GM12878 (cell line): ENCODE measurements around the gene SMAP1. TPM values are rescaled to one million over a fixed set of nuclear protein-coding genes. Genes with fewer than 3 reads are reported as not detected.

Experiments used
- ATAC-seq: fragments of 200-7000 bp; cut with Tn5 transposase; 3 replicates; pipeline ENCODE4 v1.9.1; 2020; ENCODE audit warnings: mild to moderate bottlenecking, moderate library complexity
- BruUV-seq: library from RNA; stranded (reverse); fragments of 400-500 nt; replicated peaks from 2 replicates; lab custom pipeline; 2021; lab: Mats Ljungman, UMichigan
- CTCF ChIA-PET: fragments of 300-600 bp; sonication (Branson Sonifier 250); formaldehyde crosslinking; extraction: SDS; loops from one replicate; lab custom pipeline; 2021; ENCODE audit warnings: inconsistent platforms; lab: Yijun Ruan, JAX
- POLR2A ChIA-PET: fragments of 350-600 bp; formaldehyde crosslinking; extraction: SDS; loops from one replicate; lab custom pipeline; 2021; ENCODE audit warnings: inconsistent platforms; lab: Charles Lee
- RAD21 ChIA-PET: fragments of 300-600 bp; sonication (Branson Sonifier 250); formaldehyde crosslinking; loops from one replicate; lab custom pipeline; 2023; ENCODE audit warnings: antibody characterized with exemption; ENCODE audit not compliant: unreplicated experiment; lab: Charles Lee
- SMC1A ChIA-PET: fragments of 300-600 bp; sonication (Branson Sonifier 250); formaldehyde crosslinking; loops from one replicate; lab custom pipeline; 2023; ENCODE audit not compliant: unreplicated experiment, uncharacterized antibody; lab: Charles Lee
- DNase-seq: peaks from one replicate; pipeline ENCODE4 v3.0.0-alpha.2; 2011; ENCODE audit warnings: low read depth, low spot score
- FAIRE-seq: peaks from 3 replicates; lab custom pipeline; 2011; peaks lifted over from hg19 to GRCh38; lab: Jason Lieb, UNC
- H2AFZ ChIP-seq: 2 replicates; pipeline ENCODE4 v1.6.0; 2011; ENCODE audit warnings: low read depth, low read length, control low read depth; ENCODE audit not compliant: control insufficient read depth
- H3K27ac ChIP-seq: 2 replicates; pipeline ENCODE4 v1.5.1; 2011; ENCODE audit warnings: control low read depth; ENCODE audit not compliant: control insufficient read depth, insufficient read depth
- H3K27me3 ChIP-seq, 2 experiments: replicated peaks in 1 of 2; 2 replicates each; pipeline versions ENCODE4 v1.6.0 to v1.6.1; 2011; ENCODE audit warnings: low read length in 1 of 2; ENCODE audit not compliant: control insufficient read depth in 2 of 2, insufficient read depth in 2 of 2
- H3K36me3 ChIP-seq, 2 experiments: 2 replicates each; pipeline ENCODE4 v1.5.1; 2011; ENCODE audit warnings: low read length in 1 of 2; ENCODE audit not compliant: control insufficient read depth in 2 of 2, insufficient read depth in 2 of 2
- H3K4me1 ChIP-seq: 2 replicates; pipeline ENCODE4 v1.6.1; 2011; ENCODE audit warnings: mild to moderate bottlenecking, low read length, moderate library complexity, mixed read lengths; ENCODE audit not compliant: control insufficient read depth, insufficient read depth
- H3K4me2 ChIP-seq: 2 replicates; pipeline ENCODE4 v1.6.0; 2011; ENCODE audit warnings: control low read depth; ENCODE audit not compliant: control insufficient read depth, insufficient read depth
- H3K4me3 ChIP-seq: fragments of 200-600 bp; sonication (generic); 2 replicates; pipeline ENCODE4 v1.5.1; 2016
- H3K79me2 ChIP-seq: 2 replicates; pipeline ENCODE4 v1.6.0; 2011; ENCODE audit warnings: low read length; ENCODE audit not compliant: control insufficient read depth, insufficient read depth
- H3K9ac ChIP-seq: 2 replicates; pipeline ENCODE4 v1.8.0; 2011; ENCODE audit warnings: low read length, control low read depth, mixed read lengths; ENCODE audit not compliant: control insufficient read depth, insufficient read depth
- H3K9me3 ChIP-seq: replicated peaks from 3 replicates; pipeline ENCODE4 v1.5.1; 2011; ENCODE audit warnings: mild to moderate bottlenecking, low read length; ENCODE audit not compliant: control insufficient read depth, insufficient read depth
- H4K20me1 ChIP-seq: 2 replicates; pipeline ENCODE4 v1.6.0; 2011; ENCODE audit not compliant: control insufficient read depth, insufficient read depth
- CBX5 ChIP-seq: sonication (generic); IDR thresholded peaks from 2 replicates; pipeline ENCODE4 v1.6.1; 2016; ENCODE audit warnings: low read depth, moderate library complexity, mild to moderate bottlenecking, inconsistent platforms
- EGR1 ChIP-seq, 2 experiments: IDR thresholded peaks; 1 replicate in 1 of 2; 2 replicates in 1 of 2; pipeline ENCODE4 v1.6.1; 2011 to 2012; ENCODE audit warnings: low read depth in 2 of 2, low read length in 2 of 2, borderline replicate concordance in 1 of 2, mild to moderate bottlenecking in 1 of 2, moderate library complexity in 1 of 2
- NFXL1 ChIP-seq: fragments of 450-650 bp; IDR thresholded peaks from 2 replicates; pipeline ENCODE4 v1.6.1; 2017; ENCODE audit warnings: antibody characterized with exemption, mild to moderate bottlenecking, borderline replicate concordance
- RUNX3 ChIP-seq: IDR thresholded peaks from 2 replicates; pipeline ENCODE4 v1.6.1; 2012; ENCODE audit warnings: low read length, inconsistent platforms
- SREBF1 ChIP-seq: IDR thresholded peaks from 2 replicates; pipeline ENCODE4 v1.6.1; 2012; ENCODE audit warnings: mild to moderate bottlenecking, low read length
- WRNIP1 ChIP-seq: IDR thresholded peaks from 2 replicates; pipeline ENCODE4 v1.6.1; 2011; ENCODE audit warnings: low read depth, low read length, improper control_type of control experiment, borderline replicate concordance
- WGBS: methylation state at CpG from one replicate; pipeline ENCODE4 v1.1.6; 2016; ENCODE audit warnings: low lambda C conversion rate; ENCODE audit not compliant: insufficient replicate concordance, insufficient coverage; ENCODE audit errors: missing lambda C conversion rate; 5-methylcytosine and 5-hydroxymethylcytosine counted together
- in situ Hi-C: fragments of 300-500 bp; cut with MboI; formaldehyde crosslinking; loops from 9 replicates; pipeline ENCODE4 v1.14.3; 2018; ENCODE audit warnings: mixed read lengths
- intact Hi-C: fragments of 100-400 bp; cut with micrococcal nuclease; formaldehyde crosslinking; loops from one replicate; pipeline ENCODE4 v1.14.2; 2022; ENCODE audit not compliant: unreplicated experiment
- polyA plus RNA-seq, 11 experiments: library from polyadenylated mRNA; depleted of rRNA in 4 of 11; unstranded in 6 of 11; stranded (reverse) in 5 of 11; fragments of >200 nt; fragmentation: Nextera tagmentation in 4 of 11; fragmentation: Illumina TruSeq in 1 of 11; extraction: Ambion mirVana in 4 of 11; extraction: Trizol in 1 of 11; gene quantifications; 1 replicate in 1 of 11; 2 replicates in 10 of 11; pipeline versions ENCODE4 v1.2.1 to v1.2.3, GENCODE V29; 2011 to 2016; ENCODE audit warnings: inconsistent platforms in 2 of 11, missing spikeins in 2 of 11, low read depth in 1 of 11
- total RNA-seq, 4 experiments: library from RNA; depleted of rRNA in 3 of 4; stranded (reverse); fragments of >200 nt in 3 of 4; fragmentation: Illumina TruSeq in 1 of 4; extraction: Trizol in 1 of 4; gene quantifications; 2 replicates each; pipeline versions ENCODE4 v1.2.1 to v1.2.3, GENCODE V29; 2013 to 2021
- TF ChIP-seq, protein P1 (sequence below): fragments of 450-650 bp; IDR thresholded peaks from 2 replicates; pipeline ENCODE4 v1.6.1; 2017; ENCODE audit warnings: antibody characterized with exemption, mild to moderate bottlenecking, moderate library complexity

The SMAP1 gene
- total and polyA plus RNA-seq, 10 of the 15 experiments (the other 5 are each of a cell fraction or from before 2014, with no cell fraction given), result 13.7 to 33.9 (median 25.3) TPM

DNA sequence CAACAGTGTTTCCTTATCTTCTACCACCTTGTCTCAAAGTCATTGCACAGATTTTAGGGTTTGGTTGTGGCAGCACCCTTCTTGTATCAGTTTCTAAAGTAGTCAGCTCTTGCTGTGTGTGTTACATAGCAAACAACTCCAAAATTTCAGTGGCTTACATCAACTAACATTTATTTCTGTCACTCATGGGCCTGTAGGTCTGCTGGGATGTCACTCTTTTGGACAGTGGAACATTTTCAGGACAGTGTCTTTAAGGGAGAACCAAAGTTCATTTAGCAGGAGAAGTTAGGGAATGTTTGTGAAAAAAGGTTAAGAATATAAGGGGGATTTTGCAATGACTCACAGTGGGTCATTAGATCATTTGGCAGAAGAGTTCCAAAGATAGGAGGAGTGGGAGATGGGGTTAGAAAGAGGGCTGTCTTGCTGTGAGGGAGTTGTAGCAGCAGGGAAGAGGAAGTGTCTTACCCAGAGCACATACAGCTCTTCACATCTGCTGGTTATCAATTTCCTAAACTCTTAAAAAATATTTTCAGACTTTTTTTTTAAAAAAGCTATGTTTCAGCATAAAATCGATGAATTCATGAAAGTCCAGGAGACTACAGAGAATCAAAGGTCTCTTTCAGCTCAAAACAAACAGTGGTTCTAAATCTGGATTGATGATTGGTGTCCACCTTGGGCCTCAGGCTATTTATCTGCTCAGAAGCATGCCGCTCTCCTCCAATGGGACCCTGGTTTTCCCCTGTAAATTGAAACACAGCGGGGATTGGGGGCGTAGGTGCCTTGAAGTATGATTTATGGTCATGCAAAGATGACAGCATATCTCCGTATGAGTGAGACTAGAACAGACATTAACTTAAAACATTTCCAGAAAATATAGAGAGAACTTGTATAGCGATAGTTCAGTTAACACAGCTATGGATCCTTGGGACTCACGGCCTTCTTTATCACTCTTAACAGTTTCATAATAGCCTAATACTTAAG is 171.9 kb downstream of the SMAP1 start:
- Histone ChIP-seq H3K4me3 (no peak overlapping the region), H3K9ac (no peak overlapping the region), H3K4me2 (no peak overlapping the region), H3K27ac (no peak overlapping the region), H4K20me1 (no peaks in the 10 kb centered on the region), H2AFZ (no peak overlapping the region), H3K79me2 (no peaks in the 10 kb centered on the region), H3K4me1 (no peaks in the 10 kb centered on the region), H3K9me3 (no peaks in the 10 kb centered on the region), H3K36me3 (no peaks in the 10 kb centered on the region; a peak in 1 of 4 replicates), H3K27me3 (no peaks in the 10 kb centered on the region)
- intact Hi-C loops (no loop called here), in situ Hi-C loops (no loop called here)
- no TSS peak for BruUV-seq
- 0 out of 2 replicates have a peak, but pooled peaks have one; percentile 13 for TF ChIP-seq RUNX3
- TF ChIP-seq EGR1 (IDR thresholded peaks at IDR 0.05; ENCODE audit: borderline replicate concordance in 1 of 2, low read depth in 2 of 2, low read length in 2 of 2), result no peak
- POLR2A ChIA-PET, result interaction anchor here (1.5 kb wide), 1 partner anchor 13 kb away, joined by 8 read pairs; no protein-coding TSS in a partner anchor
- SMC1A ChIA-PET, result interaction anchor here (0.8 to 1.5 kb wide), 5 partner anchors 13 to 132 kb away, joined by 3 to 6 read pairs (median 3); no protein-coding TSS in a partner anchor
- no peak for FAIRE-seq
- RAD21 ChIA-PET, result interaction anchor here (1.1 to 1.4 kb wide), 2 partner anchors 16 to 132 kb away, joined by 3 to 4 read pairs; no protein-coding TSS in a partner anchor
- CTCF ChIA-PET, result interaction anchor here (1.1 to 2.1 kb wide), 4 partner anchors 10 to 135 kb away, joined by 3 to 7 read pairs (median 4); no protein-coding TSS in a partner anchor
- WGBS, result 97% methylated on average over 7 of the region's 7 CpGs
- peak; percentile 23; the same call in 2 of the 3 replicates for ATAC-seq
- DNase-seq, result no peak

DNA sequence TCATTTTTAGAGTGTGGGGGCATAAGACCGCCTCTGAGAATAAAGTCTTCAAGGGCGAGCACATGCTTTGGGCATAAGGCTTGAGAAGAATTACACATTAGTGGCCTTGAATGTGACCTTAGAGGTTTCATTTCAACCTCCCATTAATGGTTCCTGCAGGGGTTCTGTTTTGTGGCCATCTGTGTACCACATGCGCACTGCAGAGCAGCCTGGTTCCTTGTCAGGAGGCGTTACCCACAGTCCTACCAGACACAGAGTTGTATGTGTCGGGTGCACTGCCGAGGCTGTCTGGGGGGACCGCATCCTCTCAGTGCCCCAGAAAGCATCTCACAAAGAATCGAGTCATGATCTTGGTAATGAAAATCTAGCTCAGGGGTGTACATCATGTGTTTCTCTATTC is 173.4 kb downstream of the SMAP1 start:
- intact Hi-C loops (no loop called here), in situ Hi-C loops (no loop called here)
- ATAC-seq (no peak), FAIRE-seq (peak; percentile 7), DNase-seq (no peak)
- no peak overlapping the region for H3K4me3 ChIP-seq
- BruUV-seq, result no TSS peak
- ChIA-PET CTCF (interaction anchor here (1.2 to 1.6 kb wide), 2 partner anchors 9 to 16 kb away, joined by 4 to 7 read pairs; no protein-coding TSS in a partner anchor), SMC1A (no interaction called here), RAD21 (no interaction called here), POLR2A (no interaction called here)
- WGBS, result 92% methylated on average over 8 of the region's 8 CpGs
- H2AFZ ChIP-seq, result no peak overlapping the region
- TF ChIP-seq, protein P1, sequence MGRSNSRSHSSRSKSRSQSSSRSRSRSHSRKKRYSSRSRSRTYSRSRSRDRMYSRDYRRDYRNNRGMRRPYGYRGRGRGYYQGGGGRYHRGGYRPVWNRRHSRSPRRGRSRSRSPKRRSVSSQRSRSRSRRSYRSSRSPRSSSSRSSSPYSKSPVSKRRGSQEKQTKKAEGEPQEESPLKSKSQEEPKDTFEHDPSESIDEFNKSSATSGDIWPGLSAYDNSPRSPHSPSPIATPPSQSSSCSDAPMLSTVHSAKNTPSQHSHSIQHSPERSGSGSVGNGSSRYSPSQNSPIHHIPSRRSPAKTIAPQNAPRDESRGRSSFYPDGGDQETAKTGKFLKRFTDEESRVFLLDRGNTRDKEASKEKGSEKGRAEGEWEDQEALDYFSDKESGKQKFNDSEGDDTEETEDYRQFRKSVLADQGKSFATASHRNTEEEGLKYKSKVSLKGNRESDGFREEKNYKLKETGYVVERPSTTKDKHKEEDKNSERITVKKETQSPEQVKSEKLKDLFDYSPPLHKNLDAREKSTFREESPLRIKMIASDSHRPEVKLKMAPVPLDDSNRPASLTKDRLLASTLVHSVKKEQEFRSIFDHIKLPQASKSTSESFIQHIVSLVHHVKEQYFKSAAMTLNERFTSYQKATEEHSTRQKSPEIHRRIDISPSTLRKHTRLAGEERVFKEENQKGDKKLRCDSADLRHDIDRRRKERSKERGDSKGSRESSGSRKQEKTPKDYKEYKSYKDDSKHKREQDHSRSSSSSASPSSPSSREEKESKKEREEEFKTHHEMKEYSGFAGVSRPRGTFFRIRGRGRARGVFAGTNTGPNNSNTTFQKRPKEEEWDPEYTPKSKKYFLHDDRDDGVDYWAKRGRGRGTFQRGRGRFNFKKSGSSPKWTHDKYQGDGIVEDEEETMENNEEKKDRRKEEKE, result no peak
- TF ChIP-seq WRNIP1, result no peak
- TF ChIP-seq NFXL1, result no peak
- no peak for TF ChIP-seq SREBF1
- no peak for TF ChIP-seq CBX5
- no peak overlapping the region for H3K27ac ChIP-seq
- no peaks in the 10 kb centered on the region for H3K4me1 ChIP-seq
- H3K79me2 ChIP-seq, result no peaks in the 10 kb centered on the region
- H4K20me1 ChIP-seq, result no peaks in the 10 kb centered on the region
- H3K27me3 ChIP-seq, result no peaks in the 10 kb centered on the region
- H3K9ac ChIP-seq, result no peak overlapping the region
- no peaks in the 10 kb centered on the region; a peak in 1 of 4 replicates for H3K36me3 ChIP-seq
- no peak overlapping the region for H3K4me2 ChIP-seq
- no peaks in the 10 kb centered on the region for H3K9me3 ChIP-seq
